Endothelial cell (in vitro differentiated cells): Measurements from ENCODE around the gene MXI1. TPM values are rescaled to one million over a fixed set of nuclear protein-coding genes. Genes with fewer than 3 reads are reported as not detected.
"Not testable (repeated sequence)": the region's sequence is repeated elsewhere in the genome, so short reads cannot be mapped to it uniquely, and the experiment has no call there.

Experiments used
- DNase-seq: peaks from one replicate; pipeline ENCODE4 v3.0.0; 2021; ENCODE audit warnings: low spot score
- H3K27ac Mint-ChIP-seq: one replicate; pipeline ENCODE4 v1.8.0; 2021; ENCODE audit warnings: mixed read lengths, inconsistent platforms; ENCODE audit not compliant: unreplicated experiment
- H3K27me3 Mint-ChIP-seq: one replicate; pipeline ENCODE4 v1.8.0; 2021; ENCODE audit warnings: mild to moderate bottlenecking, moderate library complexity, mixed read lengths, inconsistent platforms; ENCODE audit not compliant: unreplicated experiment
- H3K36me3 Mint-ChIP-seq: one replicate; pipeline ENCODE4 v1.8.0; 2021; ENCODE audit warnings: mild to moderate bottlenecking, low read depth, mixed read lengths, inconsistent platforms; ENCODE audit not compliant: unreplicated experiment
- H3K4me1 Mint-ChIP-seq: one replicate; pipeline ENCODE4 v1.8.0; 2021; ENCODE audit warnings: mild to moderate bottlenecking, mixed read lengths, inconsistent platforms; ENCODE audit not compliant: unreplicated experiment
- H3K4me3 Mint-ChIP-seq: one replicate; pipeline ENCODE4 v1.8.0; 2021; ENCODE audit warnings: mild to moderate bottlenecking, mixed read lengths, inconsistent platforms; ENCODE audit not compliant: unreplicated experiment
- H3K9me3 Mint-ChIP-seq: one replicate; pipeline ENCODE4 v1.8.0; 2021; ENCODE audit warnings: mixed read lengths, inconsistent platforms; ENCODE audit not compliant: unreplicated experiment
- CTCF ChIP-seq: fragments of 200-600 bp; sonication (generic); IDR thresholded peaks from one replicate; pipeline ENCODE4 v1.5.0; 2021; ENCODE audit warnings: antibody characterized with exemption; ENCODE audit not compliant: unreplicated experiment
- total RNA-seq: library from RNA; stranded (reverse); fragmentation: NEBNext Ultra II Directional; extraction: Animal tissue kit (Norgen Biotek cat#: 25700); gene quantifications from one replicate; pipeline ENCODE4 v1.2.1, GENCODE V29; 2021; ENCODE audit not compliant: unreplicated experiment

MXI1 gene
- total RNA-seq, 1 donor from 2014 or later = 10.3 TPM

GRCh38 chr10:110242511-110242910, 35.1 kb downstream of the MXI1 start:
- no peaks in the 10 kb centered on the region for H3K27me3 Mint-ChIP-seq
- H3K4me3 Mint-ChIP-seq = no peak overlapping the region
- TF ChIP-seq CTCF = no peak
- no peak for DNase-seq
- H3K4me1 Mint-ChIP-seq = no peaks in the 10 kb centered on the region
- no peaks in the 10 kb centered on the region for H3K36me3 Mint-ChIP-seq
- no peaks in the 10 kb centered on the region for H3K9me3 Mint-ChIP-seq
- no peak overlapping the region for H3K27ac Mint-ChIP-seq

- no peak overlapping the region for H3K27ac Mint-ChIP-seq
- H3K36me3 Mint-ChIP-seq = no peaks in the 10 kb centered on the region
- H3K4me1 Mint-ChIP-seq = no peaks in the 10 kb centered on the region
- TF ChIP-seq CTCF = no peak
- no peaks in the 10 kb centered on the region for H3K27me3 Mint-ChIP-seq
- H3K9me3 Mint-ChIP-seq = no peaks in the 10 kb centered on the region
- H3K4me3 Mint-ChIP-seq = no peak overlapping the region
- DNase-seq = no peak
Measured at GRCh38 chr10:110244550-110244949, 37.1 kb downstream of the MXI1 start.

- H3K4me3 Mint-ChIP-seq, H3K27ac Mint-ChIP-seq, H3K27me3 Mint-ChIP-seq, H3K9me3 Mint-ChIP-seq, H3K36me3 Mint-ChIP-seq, H3K4me1 Mint-ChIP-seq, DNase-seq: not testable (repeated sequence)
Measured at GRCh38 chr10:110247833-110248232, 40.4 kb downstream of the MXI1 start.

- H3K9me3 Mint-ChIP-seq, H3K4me1 Mint-ChIP-seq, H3K27me3 Mint-ChIP-seq, H3K36me3 Mint-ChIP-seq, DNase-seq, H3K4me3 Mint-ChIP-seq, H3K27ac Mint-ChIP-seq: not testable (repeated sequence)
Measured at GRCh38 chr10:110249489-110249888, 42.1 kb downstream of the MXI1 start.

- H3K4me1 Mint-ChIP-seq, H3K4me3 Mint-ChIP-seq, H3K27ac Mint-ChIP-seq, DNase-seq, H3K27me3 Mint-ChIP-seq, H3K36me3 Mint-ChIP-seq, H3K9me3 Mint-ChIP-seq: not testable (repeated sequence)
Measured at GRCh38 chr10:110251392-110251791, 44.0 kb downstream of the MXI1 start.

GRCh38 chr10:110252151-110252550, 44.7 kb downstream of the MXI1 start:
- Mint-ChIP-seq H3K36me3 (no peaks in the 10 kb centered on the region), H3K9me3 (no peaks in the 10 kb centered on the region), H3K27me3 (no peaks in the 10 kb centered on the region), H3K27ac (no peak overlapping the region), H3K4me1 (no peaks in the 10 kb centered on the region), H3K4me3 (no peak overlapping the region)
- no peak for TF ChIP-seq CTCF
- DNase-seq = no peak

- Mint-ChIP-seq H3K27me3 (no peaks in the 10 kb centered on the region), H3K36me3 (no peaks in the 10 kb centered on the region), H3K4me1 (no peaks in the 10 kb centered on the region), H3K4me3 (no peak overlapping the region), H3K9me3 (no peaks in the 10 kb centered on the region), H3K27ac (no peak overlapping the region)
- no peak for TF ChIP-seq CTCF
- no peak for DNase-seq
Measured at GRCh38 chr10:110254467-110254866, 47.1 kb downstream of the MXI1 start.
